Cortex of kidney (tissue), 1 donor: ENCODE data around the gene SERTAD4.
"Not testable (repeated sequence)": the region's sequence is repeated elsewhere in the genome, so short reads cannot be mapped to it uniquely, and the experiment has no call there.

Experiments
- DNase-seq: peaks from one replicate; lab custom pipeline; 2025; lab: John Stamatoyannopoulos, UW

Gene SERTAD4

DNA sequence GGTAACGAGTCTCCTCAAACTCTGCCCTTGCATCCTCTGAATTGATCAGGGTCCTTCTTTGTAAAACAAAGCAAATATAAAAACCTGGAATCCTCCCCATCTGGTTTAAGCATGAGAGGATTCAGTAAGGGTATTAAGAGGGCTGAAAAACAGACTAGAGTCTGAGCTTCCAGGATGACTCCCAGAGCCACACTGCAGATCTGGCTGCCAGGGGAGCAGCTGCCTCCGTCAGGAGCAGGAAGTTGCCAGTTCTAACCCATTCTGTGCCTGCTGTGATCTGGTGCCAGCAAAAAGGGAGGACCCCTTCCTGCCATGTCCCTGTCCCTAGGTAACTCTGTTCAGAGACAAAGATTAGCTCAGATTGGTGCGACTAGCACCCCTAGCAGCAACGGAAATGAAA lies 27.5 kb downstream of the SERTAD4 start:
- DNase-seq = no peak

DNA sequence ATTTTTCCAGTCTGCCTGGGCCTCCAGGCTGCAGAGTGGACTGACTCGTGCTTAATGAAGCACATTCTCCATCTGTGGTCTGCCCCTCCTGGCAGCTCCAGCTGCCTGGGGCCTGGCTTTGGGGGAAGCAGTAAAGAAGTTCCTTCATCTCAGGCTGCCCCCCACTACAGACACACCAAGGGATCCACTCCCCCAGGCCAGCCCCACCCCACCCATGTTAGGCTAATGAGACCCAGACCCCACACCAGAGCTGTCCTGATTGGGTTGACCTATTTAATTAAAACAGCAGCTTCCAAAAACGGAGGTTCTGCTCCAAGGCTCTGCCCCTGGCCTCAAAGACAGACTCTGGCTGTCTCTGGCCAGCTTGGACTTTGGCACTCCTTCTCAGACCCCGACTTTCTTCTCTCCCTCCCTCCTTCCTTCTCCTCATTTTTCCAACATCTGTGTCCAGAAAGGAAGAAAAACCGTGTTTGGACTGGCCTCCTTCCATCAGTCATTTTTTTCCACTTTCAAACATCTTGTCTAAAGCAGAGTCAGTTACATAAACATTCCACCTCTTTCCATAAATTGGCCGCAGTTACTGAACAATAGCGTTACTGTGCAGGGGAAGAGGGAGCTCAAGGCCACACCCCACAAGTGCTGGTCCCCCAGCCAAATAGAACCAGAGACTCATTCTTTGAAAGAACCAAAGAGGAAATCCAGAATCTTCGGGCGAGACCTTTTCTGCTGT lies 29.7 kb downstream of the SERTAD4 start:
- no peak for DNase-seq

DNA sequence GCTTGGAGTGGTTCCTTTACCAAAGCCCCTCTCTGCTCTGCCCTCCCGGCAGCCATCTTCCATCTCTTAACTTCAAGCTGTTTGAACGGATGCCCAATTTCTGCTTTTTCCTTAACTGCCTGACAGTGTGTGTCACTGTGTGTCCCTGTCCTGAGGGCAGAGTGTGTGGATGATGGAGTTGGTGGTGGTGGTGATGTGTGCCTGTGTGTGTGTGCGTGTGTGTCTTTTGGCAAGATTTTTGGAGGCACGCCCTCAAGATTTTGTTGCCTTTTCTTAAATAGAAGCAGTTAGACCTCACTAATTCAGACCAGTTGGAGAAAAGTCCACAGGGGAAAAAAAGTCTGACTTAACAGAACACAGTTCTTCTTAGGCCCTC lies 30.3 kb downstream of the SERTAD4 start:
- DNase-seq = no peak

DNA sequence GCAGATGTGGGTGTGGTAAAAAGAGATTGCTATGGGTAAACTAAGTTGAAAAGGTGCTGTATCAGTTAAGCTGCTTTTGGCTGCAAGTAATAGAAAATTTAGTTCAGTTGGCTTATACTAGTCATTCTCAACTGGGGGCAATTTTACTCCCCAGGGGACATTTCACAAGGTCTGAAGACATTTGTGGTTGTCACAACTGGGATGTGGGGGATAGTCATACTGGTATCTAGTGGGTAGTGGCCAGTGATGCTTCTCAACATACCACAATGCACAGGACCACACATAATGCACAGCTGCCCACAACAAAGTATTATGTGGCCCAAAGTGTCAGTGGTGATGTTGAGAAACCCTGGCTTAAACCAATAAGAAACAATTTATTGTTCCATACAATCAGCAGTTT lies 31.4 kb downstream of the SERTAD4 start:
- no peak for DNase-seq

DNA sequence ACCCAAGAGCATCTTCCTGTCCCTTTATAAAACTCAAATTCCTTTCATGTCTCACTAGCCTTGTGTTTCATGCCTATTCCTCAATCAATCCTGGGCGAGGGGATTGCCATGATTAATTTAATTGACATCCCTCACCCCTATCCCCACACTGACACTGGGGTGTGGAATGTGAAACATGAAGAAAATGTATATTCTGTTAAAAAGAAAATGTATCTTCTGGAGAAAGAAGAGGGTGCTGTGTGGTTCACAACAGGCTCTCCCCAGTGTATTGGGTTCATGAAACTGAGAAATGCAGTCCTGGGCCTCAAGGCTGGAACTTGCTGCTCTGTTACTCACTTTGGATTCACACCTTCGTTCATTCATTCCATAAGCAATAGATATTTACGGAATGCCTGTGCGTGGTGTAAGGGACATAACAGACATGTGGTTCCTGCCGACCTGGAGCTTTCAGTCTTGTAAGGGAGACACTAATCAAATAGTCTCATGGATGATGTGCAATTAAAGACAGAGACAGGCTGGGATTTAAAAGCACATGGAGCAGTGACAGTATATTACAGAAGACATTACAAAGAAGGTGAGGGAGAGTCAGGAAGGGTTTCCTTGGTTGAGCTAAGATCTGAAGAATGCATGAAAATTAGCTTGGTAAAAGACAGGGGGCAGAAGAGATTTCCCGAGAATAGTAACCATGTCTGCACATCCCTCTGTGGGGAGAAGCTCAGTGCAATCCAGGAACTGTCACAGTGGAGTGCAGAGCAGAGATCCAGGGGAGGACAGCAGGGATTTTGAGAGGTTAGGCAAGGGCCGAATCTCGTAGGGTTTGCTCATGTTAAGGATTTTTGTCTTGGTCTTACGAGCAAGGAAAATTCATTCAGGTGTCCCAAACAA lies 32.1 kb downstream of the SERTAD4 start:
- DNase-seq = no peak

DNA sequence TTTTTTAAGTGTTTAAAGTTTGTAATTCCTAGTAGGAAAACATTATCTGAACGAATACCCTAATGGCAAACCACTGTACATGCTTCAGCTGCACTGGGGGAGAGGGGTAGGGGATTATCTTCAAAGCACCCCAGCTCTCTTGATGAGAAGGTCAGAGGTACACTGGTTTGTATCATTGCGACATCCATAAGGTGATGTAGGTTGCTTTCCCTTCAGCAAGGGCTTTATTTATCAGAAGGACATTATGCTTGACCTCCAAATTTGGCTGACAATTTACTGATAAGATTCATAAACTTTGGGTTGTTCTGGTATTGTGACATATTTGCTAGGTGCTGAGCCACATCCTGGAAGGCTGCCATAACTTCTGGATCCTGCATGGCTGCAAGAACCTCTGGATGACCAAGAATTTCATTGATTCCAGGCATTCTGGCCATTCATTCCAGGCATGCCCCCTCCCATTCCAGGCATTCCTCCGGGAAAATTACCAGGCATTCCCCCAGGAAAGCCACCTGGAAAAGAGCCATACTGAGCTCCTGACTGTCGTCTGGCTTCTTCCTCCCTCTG lies 32.9 kb downstream of the SERTAD4 start:
- DNase-seq = not testable (repeated sequence)

DNA sequence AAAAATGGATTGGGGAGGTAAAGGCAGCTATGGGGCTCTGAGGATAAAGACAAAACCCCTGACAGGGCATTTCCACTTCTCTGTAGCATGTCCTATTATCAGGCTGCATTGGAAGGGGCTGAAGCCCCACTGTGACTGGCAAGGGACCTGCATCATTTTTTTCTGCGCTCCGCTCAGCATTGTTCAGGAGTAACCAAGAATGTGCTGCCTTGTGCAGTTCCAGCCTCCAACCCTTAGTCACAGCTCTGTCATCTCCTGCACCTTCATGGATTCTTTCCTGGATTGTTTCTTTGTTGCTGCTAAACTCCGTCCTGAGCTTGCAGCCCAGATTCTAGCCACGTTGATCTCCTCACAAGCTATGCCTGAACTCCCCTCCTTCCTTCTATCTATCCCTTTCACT lies 37.4 kb downstream of the SERTAD4 start:
- DNase-seq = no peak

DNA sequence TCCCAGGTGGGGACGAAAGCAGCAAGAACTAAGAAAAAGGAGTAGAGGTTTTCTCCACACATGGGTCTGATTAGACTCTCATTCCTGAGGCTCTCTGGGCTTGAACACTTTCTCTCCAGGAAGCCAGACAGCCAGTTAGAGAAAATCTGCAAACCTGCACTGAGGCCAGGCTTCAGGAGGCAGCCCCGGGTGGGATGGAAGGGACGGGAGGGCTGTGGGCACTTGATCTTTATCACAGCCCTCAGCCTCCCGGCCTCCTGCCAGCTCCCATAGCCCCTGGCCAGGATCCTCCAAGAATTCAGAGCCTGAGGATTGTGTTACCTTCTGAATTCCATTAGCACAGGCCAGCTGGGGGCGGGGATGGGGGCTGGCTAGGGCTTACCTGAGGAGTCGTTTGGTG lies 40.1 kb downstream of the SERTAD4 start:
- no peak for DNase-seq

DNA sequence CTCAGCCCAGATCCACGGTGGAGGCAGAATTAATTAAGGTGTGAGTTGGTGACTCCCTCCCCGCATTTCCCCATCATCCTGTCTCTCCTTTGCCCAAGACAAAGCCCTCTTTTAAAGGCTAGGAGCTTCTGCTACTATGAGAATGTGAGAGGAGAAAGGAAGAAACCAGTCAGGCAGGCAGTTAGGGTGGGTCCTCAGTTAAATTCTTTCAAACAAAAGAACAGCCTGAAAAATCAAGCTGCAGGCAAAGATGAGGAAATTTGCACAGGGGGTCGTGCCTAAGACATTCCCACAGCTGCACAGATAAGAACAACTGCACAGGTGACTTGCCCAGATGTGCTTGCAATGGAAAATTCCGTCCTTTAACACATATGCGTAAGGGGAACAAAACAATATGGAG lies 47.6 kb downstream of the SERTAD4 start:
- DNase-seq = no peak

DNA sequence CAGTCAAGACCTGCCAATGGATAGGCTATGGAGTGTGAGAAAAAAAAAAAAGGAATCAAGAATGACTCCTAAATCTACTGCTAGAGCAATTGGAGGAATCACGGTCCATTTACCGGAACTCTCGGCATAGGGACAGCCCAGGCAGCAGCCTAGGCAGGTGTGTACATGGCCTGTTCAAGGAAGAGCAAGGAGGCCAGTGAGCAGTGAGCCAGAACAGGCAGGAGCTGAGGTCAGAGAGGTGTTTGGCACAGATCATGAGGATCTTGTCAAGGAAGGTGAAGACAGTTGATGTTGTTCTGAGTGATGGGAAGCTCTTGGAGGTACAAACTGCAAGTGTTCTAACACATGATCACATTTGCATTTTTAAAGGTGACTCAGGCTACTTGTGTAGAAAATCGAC lies 55.5 kb downstream of the SERTAD4 start:
- DNase-seq = no peak

DNA sequence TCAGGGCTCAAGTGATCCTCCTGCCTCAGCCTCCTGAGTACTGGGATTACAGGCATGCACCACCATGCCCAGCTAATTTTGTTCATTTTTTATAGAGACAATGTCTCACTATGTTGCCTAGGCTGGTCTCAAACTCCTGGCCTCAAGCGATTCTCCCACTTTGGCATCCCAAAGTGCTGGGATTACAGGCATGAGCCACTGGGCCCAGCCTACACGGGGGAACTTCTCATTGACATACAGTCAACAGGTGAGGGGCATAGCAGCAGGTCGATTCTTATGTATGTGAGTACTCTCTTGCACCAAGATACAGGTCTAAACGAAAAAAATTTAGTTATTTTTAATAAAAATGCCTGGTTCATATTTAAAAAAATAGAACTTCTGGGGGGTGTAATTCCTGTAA lies 56.7 kb downstream of the SERTAD4 start:
- no peak for DNase-seq

DNA sequence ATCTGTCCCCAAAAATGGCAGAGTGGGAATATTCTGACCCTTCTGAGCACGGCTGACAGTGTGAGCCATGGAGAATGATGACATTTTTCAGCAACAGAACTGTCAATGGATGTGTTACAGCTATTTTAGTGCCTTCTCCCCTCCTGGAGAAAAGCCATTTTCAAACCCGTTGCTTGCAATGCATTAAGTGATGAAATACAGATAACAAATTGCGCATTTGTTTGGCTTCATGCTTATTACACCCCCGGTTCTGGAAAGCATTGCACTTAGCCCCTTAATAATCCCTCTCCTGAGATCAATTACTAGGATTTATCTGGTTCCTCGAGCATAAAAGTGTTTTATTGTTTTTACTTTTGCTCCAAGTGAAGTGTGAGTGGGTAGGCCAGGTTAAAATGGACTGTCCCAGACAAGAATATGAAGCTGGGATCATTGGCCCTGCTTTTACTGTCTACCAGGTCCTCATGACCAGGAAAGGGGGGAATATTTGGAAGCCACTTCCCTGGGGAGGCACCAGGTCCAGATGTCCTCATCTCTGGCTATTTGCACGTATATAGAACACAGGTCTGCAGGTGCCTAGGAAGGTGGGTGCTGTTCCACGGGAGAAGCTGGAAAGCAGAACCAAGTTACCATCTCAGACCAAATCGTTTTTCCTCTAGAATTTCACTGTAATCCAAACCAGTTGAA lies 58.6 kb downstream of the SERTAD4 start:
- no peak for DNase-seq

DNA sequence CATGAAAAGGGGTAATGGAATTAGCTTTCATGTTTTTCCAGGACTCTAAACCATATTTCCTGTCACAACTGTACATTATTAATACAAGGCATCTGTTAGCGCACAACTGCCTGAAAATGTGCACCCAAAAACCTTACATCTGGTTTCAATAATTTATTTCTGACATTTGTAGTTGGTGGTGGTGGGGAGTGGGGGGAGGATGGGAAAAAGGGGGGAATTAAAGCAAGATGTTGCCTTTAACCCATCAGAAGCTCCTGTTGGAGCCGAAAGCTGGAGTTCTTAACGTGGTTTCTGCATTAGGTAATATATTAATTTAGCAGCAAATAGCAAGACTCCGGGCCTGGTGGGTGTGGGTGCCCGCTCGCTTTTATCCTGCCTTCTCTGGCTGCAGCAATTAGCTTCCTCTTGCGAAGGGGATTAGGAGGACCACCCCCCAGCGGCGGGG lies 59.2 kb downstream of the SERTAD4 start:
- DNase-seq = no peak

DNA sequence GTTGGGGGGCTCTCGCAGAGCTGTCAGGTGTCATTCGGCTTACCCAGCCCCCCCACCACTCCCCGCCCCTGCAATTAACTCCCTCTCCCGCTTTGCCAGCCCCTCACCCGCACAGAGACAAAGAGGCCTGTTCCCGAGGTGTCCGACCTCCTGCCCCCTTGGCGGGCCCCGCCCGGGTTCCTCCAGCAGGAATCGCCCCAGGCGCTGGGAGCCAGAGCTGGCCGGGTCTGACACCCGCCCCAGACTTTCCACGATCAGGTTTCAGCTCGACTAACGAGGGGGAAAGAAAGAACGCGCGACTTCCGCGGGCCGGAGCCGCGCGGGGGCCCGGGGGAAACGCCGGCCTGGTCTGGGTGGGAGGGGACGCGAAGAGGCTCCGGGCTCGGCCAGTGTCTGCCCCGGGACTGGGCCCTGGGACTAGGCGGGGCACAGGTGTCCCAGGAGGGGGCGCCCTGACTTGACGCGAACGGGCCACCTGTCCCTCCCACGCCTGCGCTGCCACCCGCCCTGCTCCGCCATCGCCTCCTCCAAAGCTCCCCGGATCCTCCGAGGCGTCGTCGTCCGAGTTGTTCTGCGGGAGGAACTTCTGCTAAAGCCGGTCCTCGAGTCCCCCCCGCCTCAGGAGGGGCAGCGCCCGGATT lies 59.8 kb downstream of the SERTAD4 start:
- DNase-seq = no peak

DNA sequence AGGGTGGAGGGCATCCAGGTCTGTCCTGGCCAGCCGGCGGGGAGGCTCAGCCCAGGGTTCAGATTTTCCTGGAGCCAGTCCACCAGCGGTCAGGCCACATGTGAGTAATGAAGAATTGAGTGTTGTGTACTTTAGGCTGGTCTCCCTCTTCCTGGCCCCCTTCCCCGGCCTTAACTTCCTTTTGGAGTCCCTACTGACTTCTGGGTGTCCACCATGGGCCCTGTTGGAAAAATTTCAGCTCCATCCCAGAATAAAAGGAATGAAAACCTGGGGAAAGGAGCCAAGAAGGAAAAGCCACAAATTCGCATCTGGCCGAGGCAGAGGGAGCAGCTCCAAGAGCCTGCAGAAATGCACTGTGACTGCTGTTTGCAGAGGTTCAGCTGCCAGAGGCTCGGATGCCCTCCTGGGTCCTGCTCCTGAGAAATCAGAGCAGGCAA lies 60.6 kb downstream of the SERTAD4 start:
- no peak for DNase-seq

DNA sequence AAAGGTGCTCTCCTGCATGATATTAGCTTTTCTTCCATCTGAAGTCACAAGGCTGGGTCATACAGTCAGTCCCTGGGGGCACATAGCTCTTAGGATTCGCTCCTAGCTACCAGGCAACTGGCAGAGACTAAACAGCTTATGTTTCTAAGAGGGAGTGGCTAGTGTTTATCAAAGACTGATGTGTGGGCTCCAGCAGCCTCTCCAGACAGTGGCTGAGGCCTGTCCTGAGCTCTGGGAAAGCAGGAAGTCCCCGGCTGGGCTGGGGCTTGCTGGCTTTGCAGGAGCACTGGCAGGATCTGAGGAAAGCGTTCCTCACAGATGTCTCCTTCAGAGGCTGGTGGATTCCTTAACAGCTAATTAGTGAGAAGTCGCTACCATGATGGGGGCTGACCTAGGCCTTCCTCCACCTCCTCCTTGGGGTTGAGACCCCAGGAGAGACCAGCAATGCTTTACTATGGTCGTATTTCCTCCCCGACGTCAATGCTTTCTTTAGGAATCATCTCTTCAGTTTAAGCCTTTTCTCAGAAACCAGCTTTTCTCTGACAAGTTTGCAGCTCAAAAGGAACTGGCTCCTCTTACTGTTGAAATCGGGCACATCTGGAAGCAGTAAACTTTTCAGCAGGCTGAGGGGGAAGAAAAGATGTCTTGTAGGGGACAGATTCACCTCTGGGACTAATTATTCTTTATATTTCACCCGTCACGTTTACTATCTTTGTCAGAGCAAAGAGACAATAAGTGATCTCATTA lies 62.6 kb downstream of the SERTAD4 start:
- no peak for DNase-seq
